Effector memory CD8-positive, alpha-beta T cell (primary cell): Measurements from ENCODE around the gene ATP6V1B1.
"Not testable (repeated sequence)": the region's sequence is repeated elsewhere in the genome, so short reads cannot be mapped to it uniquely, and the experiment has no call there.

Experiments used
- ATAC-seq: fragments of 150-1000 bp; cut with Tn5 transposase; replicated peaks from 2 replicates; pipeline ENCODE4 v1.10.0; 2021; ENCODE audit warnings: mild to moderate bottlenecking, moderate library complexity
- DNase-seq, 3 experiments: peaks; one replicate each; pipeline ENCODE4 v3.0.0; 2021
- H3K27ac Mint-ChIP-seq, 2 donors: one replicate each; pipeline ENCODE4 v1.8.0; 2022; ENCODE audit warnings: mild to moderate bottlenecking in 2 of 2, mixed read lengths in 2 of 2, moderate library complexity in 2 of 2
- H3K27me3 Mint-ChIP-seq, 2 donors: one replicate each; pipeline ENCODE4 v1.8.0; 2022; ENCODE audit warnings: mixed read lengths in 2 of 2
- H3K36me3 Mint-ChIP-seq: one replicate; pipeline ENCODE4 v1.8.0; 2022; ENCODE audit warnings: mild to moderate bottlenecking, moderate library complexity, mixed read lengths; ENCODE audit not compliant: insufficient read depth
- H3K4me1 Mint-ChIP-seq, 2 donors: one replicate each; pipeline ENCODE4 v1.8.0; 2022; ENCODE audit warnings: low read depth in 2 of 2, mixed read lengths in 2 of 2
- H3K4me3 Mint-ChIP-seq, 2 donors: one replicate each; pipeline ENCODE4 v1.8.0; 2022; ENCODE audit warnings: mild to moderate bottlenecking in 2 of 2, mixed read lengths in 2 of 2, moderate library complexity in 2 of 2
- H3K9me3 Mint-ChIP-seq, 2 donors: one replicate each; pipeline ENCODE4 v1.8.0; 2022; ENCODE audit warnings: mixed read lengths in 2 of 2

The ATP6V1B1 gene

DNA sequence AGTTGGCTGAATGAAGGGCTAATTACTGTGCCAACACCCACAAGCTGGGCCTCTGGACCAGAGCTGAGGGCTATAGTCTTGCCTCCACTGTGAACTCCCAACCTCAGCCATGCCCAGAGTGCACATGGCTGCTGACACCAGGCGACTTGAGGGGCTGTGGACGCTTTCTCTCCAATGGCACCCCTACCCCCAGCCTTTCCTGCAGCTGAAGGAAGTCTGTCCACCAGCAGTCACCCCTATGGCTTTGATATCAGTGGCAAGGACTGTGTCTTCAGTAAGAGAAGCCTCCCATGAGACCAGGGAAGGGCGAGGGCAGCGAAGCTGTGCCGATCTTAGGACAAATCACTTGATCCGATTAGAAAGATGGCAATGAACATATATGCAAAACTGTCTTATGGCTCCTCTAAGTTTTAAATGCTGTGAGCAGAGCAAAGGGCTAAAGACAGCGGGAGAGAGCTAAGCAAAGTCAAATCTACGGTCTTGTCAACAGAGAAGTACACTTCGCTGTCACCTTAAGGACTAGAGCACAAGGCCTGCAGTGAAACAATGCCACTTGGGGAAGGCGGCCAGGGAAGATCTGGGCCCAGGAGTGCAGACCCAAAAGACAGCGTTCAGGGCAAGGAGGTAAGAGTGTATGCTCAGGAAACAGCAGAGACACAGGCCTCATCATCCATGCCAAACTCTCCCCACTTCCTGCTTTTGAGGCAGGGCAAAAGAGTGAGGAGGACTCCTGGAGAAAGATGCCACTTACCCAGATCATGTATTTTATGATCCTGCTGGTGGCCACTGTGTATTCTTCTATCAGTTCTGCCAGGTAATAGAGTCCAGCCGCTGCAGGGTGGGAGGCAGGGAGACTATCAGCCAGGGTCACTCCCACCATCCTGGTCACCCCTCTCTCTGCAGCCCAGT is 57.5 kb downstream of the ATP6V1B1 start:
- Mint-ChIP-seq H3K9me3 (no peaks in the 10 kb centered on the region), H3K36me3 (peaks cover 32% of the 10 kb centered on the region), H3K27ac (peak overlapping the region; percentile 74 to 95)

GRCh38 chr2:70994009-70994698 is 58.5 kb downstream of the ATP6V1B1 start:
- Mint-ChIP-seq H3K4me3 (peak overlapping the region; percentile 87 to 100), H3K4me1 (peaks cover 27 to 34% of the 10 kb centered on the region in 2 donors), H3K9me3 (no peaks in the 10 kb centered on the region), H3K27ac (peak overlapping the region; percentile 74 to 95), H3K27me3 (no peaks in the 10 kb centered on the region), H3K36me3 (peaks cover 22% of the 10 kb centered on the region)
- DNase-seq (peak in 2 of 3 experiments; percentile 15 to 31), ATAC-seq (peak; percentile 21)

More for the DNA sequence above, 57.5 kb downstream of the ATP6V1B1 start:
- ATAC-seq (no peak), DNase-seq (no peak)
- peaks cover 27 to 41% of the 10 kb centered on the region in 2 donors for H3K4me1 Mint-ChIP-seq
- H3K4me3 Mint-ChIP-seq = peak overlapping the region; percentile 87 to 100
- H3K27me3 Mint-ChIP-seq = no peaks in the 10 kb centered on the region

DNA sequence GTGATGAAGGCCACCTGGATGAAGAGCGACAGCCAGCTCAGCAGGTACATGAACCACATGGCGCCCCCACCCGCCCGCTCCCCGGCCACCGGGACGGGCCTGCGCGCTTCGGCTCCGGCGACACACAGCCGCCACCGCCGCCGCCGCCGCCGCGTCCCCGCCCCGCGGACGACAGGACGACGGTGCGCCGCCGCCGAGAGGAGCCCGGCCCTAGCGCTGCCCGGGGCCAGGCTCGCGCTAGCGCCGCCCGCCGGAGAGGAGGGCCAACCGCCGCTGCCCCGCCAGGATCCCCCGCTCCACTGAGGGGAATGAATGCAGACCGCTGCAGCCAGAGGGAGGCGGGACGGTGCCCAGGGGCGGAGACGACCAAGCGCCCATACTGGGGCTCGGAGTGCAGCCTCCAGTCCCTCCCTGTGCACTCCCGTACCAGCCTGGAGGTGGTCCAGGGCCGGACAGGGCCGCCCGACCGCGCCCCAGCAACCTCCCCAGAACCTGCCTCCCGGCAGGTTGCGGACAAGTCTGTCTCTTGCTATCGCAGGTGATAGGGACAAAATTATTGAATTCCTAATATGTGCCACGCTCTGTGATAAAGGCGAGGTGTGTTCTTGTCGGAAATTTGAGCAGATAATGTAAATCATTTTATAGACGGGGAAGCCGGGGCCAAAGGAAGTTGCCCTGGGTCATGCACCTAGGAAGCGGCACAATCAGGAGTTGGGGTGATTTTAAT is 59.2 kb downstream of the ATP6V1B1 start, which contains the start of gene TEX261:
TEX261 (minus strand) TSS at position 175 of the 727 bp plus-strand sequence; CDS start at position 59, 116 bp downstream.
- Mint-ChIP-seq H3K4me1 (peaks cover 27 to 34% of the 10 kb centered on the region in 2 donors), H3K4me3 (peak within 1 kb of the TSS; percentile 87 to 100), H3K36me3 (peaks cover 19% of the 10 kb centered on the region), H3K27ac (peak within 1 kb of the TSS; percentile 74 to 95), H3K9me3 (no peaks in the 10 kb centered on the region), H3K27me3 (no peaks in the 10 kb centered on the region)
- ATAC-seq (peak; percentile 93), DNase-seq (peak; percentile 90 to 93 (median 92))

DNA sequence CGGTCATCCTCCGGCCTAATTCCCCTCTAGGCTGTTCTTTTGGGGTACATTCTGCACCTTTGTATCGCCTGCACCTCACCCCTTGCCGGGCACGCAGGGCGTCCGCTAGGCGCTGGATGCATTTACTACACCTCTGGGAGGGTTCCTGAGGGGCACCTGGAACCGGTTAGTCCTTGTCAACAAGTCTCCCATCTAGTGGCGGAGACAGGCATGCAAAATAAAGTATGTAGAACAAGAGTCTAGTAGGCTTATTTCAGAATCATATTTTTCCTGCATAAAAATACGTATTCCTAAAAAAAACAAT is 59.7 kb downstream of the ATP6V1B1 start:
- ATAC-seq (peak; percentile 53), DNase-seq (peak; percentile 42 to 48 (median 44))
- Mint-ChIP-seq H3K4me3 (peak overlapping the region; percentile 85 to 87), H3K27ac (peak overlapping the region; percentile 51 to 67), H3K27me3 (no peaks in the 10 kb centered on the region), H3K36me3 (peaks cover 19% of the 10 kb centered on the region), H3K9me3 (no peaks in the 10 kb centered on the region), H3K4me1 (peaks cover 27 to 34% of the 10 kb centered on the region in 2 donors)

DNA sequence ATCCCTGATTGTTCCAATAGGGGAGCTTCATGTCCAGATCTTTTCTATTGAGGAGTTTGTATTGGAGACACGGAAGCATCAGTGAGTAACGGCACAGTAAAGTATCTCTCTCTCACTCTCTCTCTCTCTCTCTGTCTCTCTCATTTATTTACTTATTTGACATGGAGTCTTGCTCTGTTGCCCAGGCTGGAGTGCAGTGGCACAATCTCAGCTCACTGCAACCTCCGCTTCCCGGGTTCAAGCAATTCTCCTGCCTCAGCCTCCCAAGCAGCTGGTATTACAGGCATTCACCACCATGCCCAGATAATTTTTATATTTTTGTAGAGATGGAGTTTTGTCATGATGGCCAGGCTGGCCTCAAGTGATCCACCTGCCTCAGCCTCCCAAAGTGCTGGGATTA is 63.2 kb downstream of the ATP6V1B1 start:
- not testable (repeated sequence) for H3K4me3 Mint-ChIP-seq, H3K36me3 Mint-ChIP-seq, H3K27ac Mint-ChIP-seq, ATAC-seq, H3K9me3 Mint-ChIP-seq, DNase-seq, H3K27me3 Mint-ChIP-seq
- peaks cover 10 to 16% of the 10 kb centered on the region in 2 donors for H3K4me1 Mint-ChIP-seq

- Mint-ChIP-seq H3K4me1 (peaks cover 7 to 13% of the 10 kb centered on the region in 2 donors), H3K27me3 (peaks cover 0 to 13% of the 10 kb centered on the region in 2 donors), H3K9me3 (no peaks in the 10 kb centered on the region), H3K27ac (no peak overlapping the region), H3K36me3 (no peaks in the 10 kb centered on the region), H3K4me3 (no peak overlapping the region)
- DNase-seq (no peak), ATAC-seq (no peak)
Measured at GRCh38 chr2:70999362-70999761, 63.7 kb downstream of the ATP6V1B1 start.

DNA sequence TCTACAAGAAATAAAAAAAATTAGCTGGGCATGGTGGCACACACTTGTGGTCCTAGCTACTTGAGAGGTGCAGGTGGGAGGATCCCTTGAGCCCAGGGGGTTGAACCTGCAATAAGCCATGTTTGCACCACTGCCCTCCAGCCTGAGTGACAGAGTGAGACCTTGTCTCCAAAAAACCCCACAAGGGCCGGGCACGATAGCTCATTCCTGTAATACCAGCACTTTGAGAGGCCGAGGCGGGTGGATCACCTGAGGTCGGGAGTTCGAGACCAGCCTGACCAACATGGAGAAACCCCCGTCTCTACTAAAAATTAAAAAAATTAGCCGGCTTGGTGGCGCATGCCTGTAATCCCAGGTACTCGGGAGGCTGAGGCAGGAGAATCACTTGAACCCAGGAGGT is 64.2 kb downstream of the ATP6V1B1 start:
- H3K9me3 Mint-ChIP-seq, H3K4me3 Mint-ChIP-seq, ATAC-seq, H3K27ac Mint-ChIP-seq, DNase-seq, H3K36me3 Mint-ChIP-seq: not testable (repeated sequence)
- Mint-ChIP-seq H3K27me3 (peaks cover 0 to 18% of the 10 kb centered on the region in 2 donors), H3K4me1 (peaks cover 7 to 13% of the 10 kb centered on the region in 2 donors)

GRCh38 chr2:71000780-71001591 is 65.3 kb downstream of the ATP6V1B1 start:
- Mint-ChIP-seq H3K4me1 (peaks cover under 1 to 8% of the 10 kb centered on the region in 2 donors), H3K9me3 (no peaks in the 10 kb centered on the region), H3K36me3 (no peaks in the 10 kb centered on the region), H3K27ac (peak overlapping the region in 1 of 2 donors; percentile 35), H3K4me3 (peak overlapping the region; percentile 68 to 76), H3K27me3 (peaks cover 5 to 29% of the 10 kb centered on the region in 2 donors)
- ATAC-seq = peak; percentile 99
- DNase-seq = peak; percentile 75 to 79 (median 77)

DNA sequence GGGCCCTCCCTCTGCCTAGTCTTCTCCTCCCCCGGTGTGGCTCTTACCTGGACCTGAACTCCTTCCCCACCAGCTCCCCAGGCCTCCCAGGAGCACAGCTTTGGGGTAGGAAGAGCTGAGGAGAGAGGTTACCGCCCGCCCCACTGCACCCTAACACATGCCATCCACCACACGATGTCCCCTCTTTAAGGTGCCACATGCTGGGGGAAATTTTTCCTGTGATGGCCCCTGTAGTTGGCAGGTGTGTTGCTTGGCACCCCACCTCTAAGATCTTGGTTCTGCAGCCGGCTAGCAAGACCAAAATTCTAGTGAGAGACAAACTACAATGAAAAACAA is 65.9 kb downstream of the ATP6V1B1 start:
- Mint-ChIP-seq H3K4me1 (peaks cover 0 to 8% of the 10 kb centered on the region in 2 donors), H3K27me3 (peaks cover 5 to 35% of the 10 kb centered on the region in 2 donors), H3K27ac (peak overlapping the region in 1 of 2 donors; percentile 35), H3K9me3 (no peaks in the 10 kb centered on the region), H3K4me3 (peak overlapping the region; percentile 17 to 27), H3K36me3 (no peaks in the 10 kb centered on the region)
- DNase-seq (no peak), ATAC-seq (no peak)

DNA sequence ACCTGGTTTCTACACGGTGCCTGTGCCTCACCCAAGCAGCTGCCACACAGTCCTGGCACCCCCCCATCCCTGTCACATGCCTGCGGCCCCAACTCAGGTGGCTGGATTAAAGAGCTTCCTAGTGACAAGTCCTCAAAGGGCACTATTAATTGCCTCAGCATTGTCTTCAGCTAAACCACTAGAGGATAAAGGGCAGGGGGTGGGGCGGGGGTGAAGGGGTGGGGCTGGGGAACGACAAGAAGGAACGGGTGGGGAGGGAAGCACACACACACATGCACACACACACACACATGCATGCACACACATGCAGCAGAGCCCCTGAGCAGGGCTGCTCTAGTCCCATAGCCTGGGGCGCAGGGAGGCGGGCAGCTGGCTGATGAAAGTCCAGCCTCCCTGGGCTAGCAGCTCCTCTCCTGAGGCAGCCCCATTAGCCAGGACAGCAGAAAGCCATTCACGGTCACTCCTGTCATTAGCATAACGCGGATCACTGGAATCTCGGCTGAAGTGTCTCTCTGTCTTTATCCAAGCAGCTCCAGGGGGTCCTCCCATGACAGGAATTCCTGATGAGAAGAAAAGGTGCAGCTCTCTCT is 66.4 kb downstream of the ATP6V1B1 start:
- no peak overlapping the region for H3K27ac Mint-ChIP-seq
- peak overlapping the region; percentile 17 to 27 for H3K4me3 Mint-ChIP-seq
- no peaks in the 10 kb centered on the region for H3K36me3 Mint-ChIP-seq
- peaks cover 0 to 8% of the 10 kb centered on the region in 2 donors for H3K4me1 Mint-ChIP-seq
- ATAC-seq (no peak), DNase-seq (no peak)
- no peaks in the 10 kb centered on the region for H3K9me3 Mint-ChIP-seq
- peaks cover 5 to 37% of the 10 kb centered on the region in 2 donors for H3K27me3 Mint-ChIP-seq

DNA sequence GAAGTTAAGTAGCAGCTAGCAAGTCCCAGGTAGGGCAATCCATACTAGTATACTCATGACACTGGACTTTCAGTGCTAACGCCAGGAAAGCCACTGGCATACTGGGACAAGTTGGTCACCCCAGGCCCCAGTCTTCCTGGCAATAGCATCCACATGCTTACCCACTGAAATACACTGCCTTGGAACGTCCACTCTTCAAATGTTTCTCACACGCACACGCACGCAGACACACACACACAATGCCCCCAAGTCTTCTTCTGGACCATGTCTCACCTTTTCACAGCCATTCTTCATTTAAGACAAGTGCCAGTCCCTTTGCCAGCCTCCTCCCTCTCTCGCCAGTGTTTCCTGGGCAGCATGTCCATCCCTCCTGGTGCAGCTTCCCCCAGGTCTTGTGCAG is 67.7 kb downstream of the ATP6V1B1 start:
- Mint-ChIP-seq H3K36me3 (no peaks in the 10 kb centered on the region), H3K4me3 (no peak overlapping the region), H3K9me3 (no peaks in the 10 kb centered on the region), H3K27ac (no peak overlapping the region), H3K4me1 (peaks cover 0 to 8% of the 10 kb centered on the region in 2 donors), H3K27me3 (peaks cover 5 to 47% of the 10 kb centered on the region in 2 donors)
- no peak for DNase-seq
- ATAC-seq = no peak

- Mint-ChIP-seq H3K27me3 (peaks cover 5 to 54% of the 10 kb centered on the region in 2 donors), H3K27ac (no peak overlapping the region)
- ATAC-seq = no peak
Measured at GRCh38 chr2:71003966-71004755, 68.5 kb downstream of the ATP6V1B1 start.

More at GRCh38 chr2:71003966-71004755, 68.5 kb downstream of the ATP6V1B1 start:
- Mint-ChIP-seq H3K36me3 (no peaks in the 10 kb centered on the region), H3K4me3 (no peak overlapping the region), H3K4me1 (peaks cover 0 to 8% of the 10 kb centered on the region in 2 donors), H3K9me3 (no peaks in the 10 kb centered on the region)
- DNase-seq = no peak
